Adrenal gland (tissue), 5 donors: ENCODE measurements around the gene SNX2.

ENCODE experiments used
- POLR2A ChIP-seq, 2 donors: fragments of 450-650 bp; IDR thresholded peaks; one replicate each; pipeline ENCODE4 v1.6.1; 2017; ENCODE audit warnings: antibody characterized with exemption in 2 of 2, mild to moderate bottlenecking in 2 of 2, moderate library complexity in 1 of 2
- TF ChIP-seq, protein P1 (sequence below), 6 experiments: fragments of 450-650 bp in 4 of 6; fragments of 200-600 bp in 2 of 6; sonication (generic) in 1 of 6; IDR thresholded peaks; 1 replicate in 5 of 6; 2 replicates in 1 of 6; pipeline versions ENCODE4 v1.5.1 to v1.8.0; 2016 to 2021; ENCODE audit warnings: antibody characterized with exemption in 6 of 6, mild to moderate bottlenecking in 2 of 6, moderate library complexity in 1 of 6
- donor health status: DM: no; HTN: no; CAD: no.

DNA sequence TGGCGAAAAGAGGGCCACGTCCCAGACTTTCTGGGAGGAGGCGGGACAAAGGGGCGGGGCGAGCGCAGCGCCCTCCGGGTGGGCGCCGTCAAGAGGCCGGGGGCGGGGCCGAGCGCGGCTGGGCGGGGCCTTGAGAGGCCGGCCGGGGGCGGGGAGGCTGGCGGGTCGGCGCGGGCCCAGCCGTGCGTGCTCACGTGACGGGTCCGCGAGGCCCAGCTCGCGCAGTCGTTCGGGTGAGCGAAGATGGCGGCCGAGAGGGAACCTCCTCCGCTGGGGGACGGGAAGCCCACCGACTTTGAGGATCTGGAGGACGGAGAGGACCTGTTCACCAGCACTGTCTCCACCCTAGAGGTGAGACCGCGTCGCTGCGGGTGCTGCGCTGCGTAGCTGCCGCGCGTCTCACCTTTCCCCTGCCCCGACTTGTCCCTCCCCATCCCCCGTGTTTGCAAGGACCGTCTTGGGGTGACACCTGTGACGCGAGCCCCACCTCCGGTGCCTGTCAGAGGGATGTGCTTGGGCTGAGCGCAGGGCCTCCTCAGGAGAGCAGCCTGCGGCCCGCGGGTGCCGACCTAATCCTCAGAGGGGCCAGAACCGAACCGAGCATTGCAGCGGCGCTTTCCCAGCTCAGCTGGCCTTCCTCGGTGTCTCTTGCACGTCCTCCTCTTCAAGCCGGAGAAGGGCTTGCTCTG is at the start of gene SNX2:
- TF ChIP-seq, protein P1, sequence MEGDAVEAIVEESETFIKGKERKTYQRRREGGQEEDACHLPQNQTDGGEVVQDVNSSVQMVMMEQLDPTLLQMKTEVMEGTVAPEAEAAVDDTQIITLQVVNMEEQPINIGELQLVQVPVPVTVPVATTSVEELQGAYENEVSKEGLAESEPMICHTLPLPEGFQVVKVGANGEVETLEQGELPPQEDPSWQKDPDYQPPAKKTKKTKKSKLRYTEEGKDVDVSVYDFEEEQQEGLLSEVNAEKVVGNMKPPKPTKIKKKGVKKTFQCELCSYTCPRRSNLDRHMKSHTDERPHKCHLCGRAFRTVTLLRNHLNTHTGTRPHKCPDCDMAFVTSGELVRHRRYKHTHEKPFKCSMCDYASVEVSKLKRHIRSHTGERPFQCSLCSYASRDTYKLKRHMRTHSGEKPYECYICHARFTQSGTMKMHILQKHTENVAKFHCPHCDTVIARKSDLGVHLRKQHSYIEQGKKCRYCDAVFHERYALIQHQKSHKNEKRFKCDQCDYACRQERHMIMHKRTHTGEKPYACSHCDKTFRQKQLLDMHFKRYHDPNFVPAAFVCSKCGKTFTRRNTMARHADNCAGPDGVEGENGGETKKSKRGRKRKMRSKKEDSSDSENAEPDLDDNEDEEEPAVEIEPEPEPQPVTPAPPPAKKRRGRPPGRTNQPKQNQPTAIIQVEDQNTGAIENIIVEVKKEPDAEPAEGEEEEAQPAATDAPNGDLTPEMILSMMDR (IDR thresholded peaks at IDR 0.05), result peak in 5 of 6 experiments; percentile 19 to 53 (median 37)
- TF ChIP-seq POLR2A (IDR thresholded peaks at IDR 0.05), result peak; percentile 49 to 87
